ENCODE data around the gene SVIL.

- TF ChIP-seq CTCF (conservative IDR thresholded peaks at IDR 0.05; ENCODE audit: low read length) = no peak
- TF ChIP-seq EZH2phosphoT487 (IDR thresholded peaks at IDR 0.05; ENCODE audit: borderline replicate concordance, low read depth, low read length) = no peak
Observed at GRCh38 chr10:29613196-29613595, 21.6 kb downstream of the SVIL start.
